ENCODE data around the gene SPIRE1. TPM values are rescaled to one million over a fixed set of nuclear protein-coding genes. Genes with fewer than 3 reads are reported as not detected.
"Not testable (repeated sequence)": the region's sequence is repeated elsewhere in the genome, so short reads cannot be mapped to it uniquely, and the experiment has no call there.

The SPIRE1 gene
- total RNA-seq, 2 experiments from 2014 or later, result 2.8 to 4.4 TPM

GRCh38 chr18:12543697-12544096 lies 114.2 kb downstream of the SPIRE1 start:
- peaks cover 4% of the 10 kb centered on the region for H3K4me1 Mint-ChIP-seq (ENCODE audit: low read depth)
- H3K27ac Mint-ChIP-seq, result no peak overlapping the region
- ATAC-seq, result no peak
- peaks cover 3% of the 10 kb centered on the region for H3K27me3 Mint-ChIP-seq
- TF ChIP-seq CTCF (IDR thresholded peaks at IDR 0.05), result no peak
- DNase-seq, result no peak
- H3K36me3 Mint-ChIP-seq (ENCODE audit: low read depth), result peaks cover 2% of the 10 kb centered on the region
- H3K4me3 Mint-ChIP-seq, result no peak overlapping the region
- ChIA-PET POLR2A (no interaction called here), CTCF (no interaction called here)
- intact Hi-C loops (cut with micrococcal nuclease), result no loop called here
- H3K9me3 Mint-ChIP-seq, result peaks cover 11% of the 10 kb centered on the region

DNA sequence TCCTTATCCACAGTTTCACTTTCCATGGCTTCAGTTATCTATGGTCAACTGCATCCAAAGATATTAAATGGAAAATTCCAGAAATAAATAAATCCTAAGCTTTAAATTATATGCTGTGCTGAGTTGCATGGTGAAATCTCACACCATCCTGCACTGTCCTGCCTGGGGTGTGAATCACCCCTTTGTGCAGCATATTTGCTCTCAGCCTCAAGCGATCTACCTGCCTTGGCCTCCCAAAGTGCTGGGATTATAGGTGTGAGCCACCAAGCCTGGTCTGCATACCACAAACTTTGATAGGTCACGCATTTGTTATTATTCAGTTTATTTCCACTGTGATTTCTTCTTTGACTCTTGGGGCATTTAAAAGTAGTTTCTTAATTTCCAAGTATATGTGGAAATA lies 117.2 kb downstream of the SPIRE1 start:
- Mint-ChIP-seq H3K4me3 (no peak overlapping the region), H3K27ac (no peak overlapping the region), H3K27me3 (no peaks in the 10 kb centered on the region), H3K9me3 (peaks cover 13% of the 10 kb centered on the region), H3K4me1 (ENCODE audit: low read depth) (peaks cover 4% of the 10 kb centered on the region), H3K36me3 (ENCODE audit: low read depth) (no peaks in the 10 kb centered on the region)
- ChIA-PET POLR2A (no interaction called here), CTCF (no interaction called here)
- no peak for TF ChIP-seq CTCF (IDR thresholded peaks at IDR 0.05)
- DNase-seq (no peak), ATAC-seq (no peak)
- intact Hi-C loops (cut with micrococcal nuclease), result no loop called here

DNA sequence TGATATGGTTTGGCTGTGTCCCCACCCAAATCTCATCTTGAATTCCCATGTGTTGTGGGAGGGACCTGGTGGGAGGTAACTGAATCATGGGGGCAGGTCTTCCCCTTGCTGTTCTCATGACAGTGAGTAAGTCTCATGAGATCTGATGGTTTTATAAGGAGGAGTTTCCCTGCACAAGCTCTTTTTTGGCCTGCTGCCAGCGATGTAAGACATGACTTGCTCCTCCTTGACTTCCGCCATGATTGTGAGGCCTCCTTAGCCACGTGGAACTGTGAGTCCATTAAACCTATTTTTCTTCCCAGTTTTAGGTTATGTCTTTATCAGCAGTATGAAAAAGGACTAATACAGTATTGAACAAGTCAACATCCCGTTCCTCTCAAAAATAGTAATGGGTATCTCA lies 118.7 kb downstream of the SPIRE1 start:
- ChIA-PET CTCF (interaction anchor here (1.2 kb wide), 1 partner anchor 23 kb away, joined by 3 read pairs; no protein-coding TSS in a partner anchor), POLR2A (interaction anchor here (0.7 to 1.0 kb wide), 2 partner anchors 9 to 37 kb away, joined by 3 read pairs; no protein-coding TSS in a partner anchor)
- peak; percentile 16 for DNase-seq
- not testable (repeated sequence) for H3K27me3 Mint-ChIP-seq; ATAC-seq; H3K27ac Mint-ChIP-seq; H3K4me1 Mint-ChIP-seq (ENCODE audit: low read depth); H3K4me3 Mint-ChIP-seq; H3K36me3 Mint-ChIP-seq (ENCODE audit: low read depth)
- intact Hi-C loops (cut with micrococcal nuclease), result loop anchor here (10.0 kb wide), 1 partner anchor 116 kb away; the partner anchor contains the start of gene SPIRE1
- peaks cover 13% of the 10 kb centered on the region for H3K9me3 Mint-ChIP-seq

GRCh38 chr18:12534820-12535219 lies 123.1 kb downstream of the SPIRE1 start:
- H3K36me3 Mint-ChIP-seq (ENCODE audit: low read depth), result no peaks in the 10 kb centered on the region
- no peak for ATAC-seq
- CTCF ChIA-PET, result no interaction called here
- no peak overlapping the region for H3K4me3 Mint-ChIP-seq
- intact Hi-C loops (cut with micrococcal nuclease), result loop anchor here (10.0 kb wide), 1 partner anchor 120 kb away; the partner anchor contains the start of gene SPIRE1
- H3K27me3 Mint-ChIP-seq, result no peaks in the 10 kb centered on the region
- no peak overlapping the region for H3K27ac Mint-ChIP-seq
- no peak for TF ChIP-seq CTCF (IDR thresholded peaks at IDR 0.05)
- POLR2A ChIA-PET, result no interaction called here
- DNase-seq, result no peak
- H3K9me3 Mint-ChIP-seq, result peaks cover 6% of the 10 kb centered on the region
- no peaks in the 10 kb centered on the region for H3K4me1 Mint-ChIP-seq (ENCODE audit: low read depth)

DNA sequence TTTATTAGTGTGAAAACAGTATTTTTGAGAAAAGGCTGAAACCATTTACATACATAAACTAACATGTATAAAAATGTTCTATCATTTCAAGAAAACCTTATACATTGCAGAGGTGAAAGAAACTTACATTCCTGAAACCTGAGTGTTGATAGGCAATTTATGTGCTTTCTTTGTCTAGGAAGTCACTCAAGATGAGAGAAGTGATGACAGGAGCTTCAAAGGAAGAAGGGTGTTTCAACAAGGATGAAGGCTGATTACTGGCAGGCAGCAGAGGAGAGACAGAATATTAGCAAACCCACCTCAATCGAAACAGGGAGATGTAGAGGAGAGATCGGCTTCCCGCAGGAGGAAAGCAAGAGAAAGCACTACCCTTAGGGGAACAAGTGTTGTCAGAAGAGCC lies 125.2 kb downstream of the SPIRE1 start:
- ATAC-seq (no peak), DNase-seq (no peak)
- TF ChIP-seq CTCF (IDR thresholded peaks at IDR 0.05), result no peak
- intact Hi-C loops (cut with micrococcal nuclease), result loop anchor here (10.0 kb wide), 1 partner anchor 122 kb away; the partner anchor contains the start of gene SPIRE1
- POLR2A ChIA-PET, result no interaction called here
- Mint-ChIP-seq H3K4me1 (ENCODE audit: low read depth) (no peaks in the 10 kb centered on the region), H3K27ac (no peak overlapping the region), H3K36me3 (ENCODE audit: low read depth) (no peaks in the 10 kb centered on the region), H3K4me3 (no peak overlapping the region), H3K9me3 (no peaks in the 10 kb centered on the region), H3K27me3 (no peaks in the 10 kb centered on the region)
- CTCF ChIA-PET, result interaction anchor here (1.5 kb wide), 1 partner anchor 142 kb away, joined by 3 read pairs; no protein-coding TSS in a partner anchor
